Hepatocyte (in vitro differentiated cells): ENCODE data around the gene WWTR1. TPM values are rescaled to one million over a fixed set of nuclear protein-coding genes. Genes with fewer than 3 reads are reported as not detected.

Experiments used
- DNase-seq: peaks from one replicate; pipeline ENCODE4 v3.0.0-alpha.2; 2016; ENCODE audit warnings: low spot score
- H2AFZ ChIP-seq: fragments of 200-600 bp; sonication (generic); 2 replicates; pipeline ENCODE4 v1.6.0; 2016; ENCODE audit warnings: antibody characterized with exemption, mild to moderate bottlenecking
- H3K27ac ChIP-seq: fragments of 200-600 bp; sonication (generic); 2 replicates; pipeline ENCODE4 v1.5.1; 2016; ENCODE audit warnings: mild to moderate bottlenecking
- H3K27me3 ChIP-seq: fragments of 200-600 bp; sonication (generic); 2 replicates; pipeline ENCODE4 v1.6.1; 2016
- H3K36me3 ChIP-seq: fragments of 200-600 bp; sonication (generic); replicated peaks from 2 replicates; pipeline ENCODE4 v1.5.1; 2016; ENCODE audit warnings: low read depth; ENCODE audit not compliant: insufficient read depth
- H3K4me1 ChIP-seq: fragments of 200-600 bp; sonication (generic); 2 replicates; pipeline ENCODE4 v1.5.1; 2016; ENCODE audit warnings: mild to moderate bottlenecking, moderate library complexity; ENCODE audit not compliant: insufficient read depth
- H3K4me2 ChIP-seq: fragments of 200-600 bp; sonication (generic); 2 replicates; pipeline ENCODE4 v1.6.0; 2016
- H3K4me3 ChIP-seq: fragments of 200-600 bp; sonication (generic); 2 replicates; pipeline ENCODE4 v1.5.1; 2016; ENCODE audit warnings: mild to moderate bottlenecking
- H3K79me2 ChIP-seq: fragments of 200-600 bp; sonication (generic); 2 replicates; pipeline ENCODE4 v1.6.0; 2017; ENCODE audit warnings: mild to moderate bottlenecking
- H3K9me2 ChIP-seq: fragments of 200-600 bp; sonication (generic); replicated peaks from 2 replicates; pipeline ENCODE4 v1.6.0; 2017; ENCODE audit warnings: mild to moderate bottlenecking; ENCODE audit not compliant: insufficient read depth
- H3K9me3 ChIP-seq: fragments of 200-600 bp; sonication (generic); 2 replicates; pipeline ENCODE4 v1.5.1; 2016; ENCODE audit warnings: low read depth, mild to moderate bottlenecking
- H4K20me1 ChIP-seq: fragments of 200-600 bp; sonication (generic); 2 replicates; pipeline ENCODE4 v1.6.0; 2016; ENCODE audit warnings: mild to moderate bottlenecking; ENCODE audit not compliant: insufficient read depth, poor library complexity, severe bottlenecking
- CTCF ChIP-seq: fragments of 200-600 bp; sonication (generic); IDR thresholded peaks from 2 replicates; pipeline ENCODE4 v1.5.1; 2016; ENCODE audit warnings: antibody characterized with exemption, mild to moderate bottlenecking; ENCODE audit not compliant: poor library complexity
- EZH2 ChIP-seq: fragments of 200-600 bp; sonication (generic); IDR thresholded peaks from 2 replicates; pipeline ENCODE4 v1.6.1; 2016; ENCODE audit warnings: antibody characterized with exemption, mild to moderate bottlenecking, borderline replicate concordance
- EZH2phosphoT487 ChIP-seq: fragments of 200-600 bp; sonication (generic); IDR thresholded peaks from one replicate; pipeline ENCODE4 v1.6.1; 2018; ENCODE audit warnings: antibody characterized with exemption, mild to moderate bottlenecking, low read depth, moderate library complexity; ENCODE audit not compliant: unreplicated experiment, severe bottlenecking
- WGBS: methylation state at CpG from one replicate; pipeline ENCODE4 v1.1.6; 2016; ENCODE audit warnings: low lambda C conversion rate; ENCODE audit errors: missing lambda C conversion rate; 5-methylcytosine and 5-hydroxymethylcytosine counted together
- polyA plus RNA-seq: library from polyadenylated mRNA; unstranded; fragments of >200 nt; fragmentation: Nextera tagmentation; extraction: Ambion mirVana; gene quantifications from 2 replicates; pipeline ENCODE4 v1.2.1, GENCODE V29; 2016
- total RNA-seq: library from RNA; depleted of rRNA; stranded (reverse); fragments of >200 nt; gene quantifications from 2 replicates; pipeline ENCODE4 v1.2.3, GENCODE V29; 2014

The WWTR1 gene
- total and polyA plus RNA-seq, 2 experiments from 2014 or later = 40.5 to 54.7 TPM

- peaks cover 12% of the 10 kb centered on the region for H3K4me1 ChIP-seq
- H2AFZ ChIP-seq = no peak overlapping the region
- peaks cover 17% of the 10 kb centered on the region for H4K20me1 ChIP-seq
- peaks cover 98% of the 10 kb centered on the region for H3K79me2 ChIP-seq
- TF ChIP-seq EZH2 (no peak), CTCF (no peak), EZH2phosphoT487 (no peak)
- H3K4me2 ChIP-seq = no peak overlapping the region
- no peak overlapping the region for H3K4me3 ChIP-seq
- no peaks in the 10 kb centered on the region for H3K9me2 ChIP-seq
- peak overlapping the region; percentile 38 for H3K27ac ChIP-seq
- WGBS = 100% methylated on average over 1 of the region's 1 CpG
- H3K9me3 ChIP-seq = no peaks in the 10 kb centered on the region
- H3K36me3 ChIP-seq = no peaks in the 10 kb centered on the region
- H3K27me3 ChIP-seq = no peaks in the 10 kb centered on the region
- DNase-seq = no peak
Observed at GRCh38 chr3:149620291-149621020, 37.4 kb downstream of the WWTR1 start.

- Histone ChIP-seq H3K79me2 (peaks cover 98% of the 10 kb centered on the region), H3K27ac (no peak overlapping the region)
- no peak for DNase-seq
Observed at GRCh38 chr3:149619136-149619535, 38.7 kb downstream of the WWTR1 start.

GRCh38 chr3:149618151-149619123, 39.4 kb downstream of the WWTR1 start:
- Histone ChIP-seq H2AFZ (no peak overlapping the region), H3K27me3 (no peaks in the 10 kb centered on the region), H3K9me2 (no peaks in the 10 kb centered on the region), H3K79me2 (peaks cover 98% of the 10 kb centered on the region), H4K20me1 (peaks cover 13% of the 10 kb centered on the region), H3K4me1 (peaks cover 12% of the 10 kb centered on the region), H3K9me3 (no peaks in the 10 kb centered on the region), H3K4me3 (no peak overlapping the region), H3K4me2 (no peak overlapping the region), H3K36me3 (no peaks in the 10 kb centered on the region), H3K27ac (no peak overlapping the region)
- DNase-seq = no peak
- WGBS = 78% methylated on average over 15 of the region's 15 CpGs
- no peak for TF ChIP-seq CTCF
- no peak for TF ChIP-seq EZH2phosphoT487
- TF ChIP-seq EZH2 = no peak

More at GRCh38 chr3:149619136-149619535, 38.7 kb downstream of the WWTR1 start:
- Histone ChIP-seq H3K27me3 (no peaks in the 10 kb centered on the region), H3K4me3 (no peak overlapping the region), H4K20me1 (peaks cover 13% of the 10 kb centered on the region), H3K4me2 (no peak overlapping the region), H3K9me2 (no peaks in the 10 kb centered on the region), H3K36me3 (no peaks in the 10 kb centered on the region), H2AFZ (no peak overlapping the region), H3K9me3 (no peaks in the 10 kb centered on the region), H3K4me1 (peaks cover 12% of the 10 kb centered on the region)
- TF ChIP-seq CTCF = no peak
- TF ChIP-seq EZH2 = no peak
- no peak for TF ChIP-seq EZH2phosphoT487
- WGBS = 68% methylated on average over 4 of the region's 4 CpGs
